ENCODE data around the gene EMC9.

DNA sequence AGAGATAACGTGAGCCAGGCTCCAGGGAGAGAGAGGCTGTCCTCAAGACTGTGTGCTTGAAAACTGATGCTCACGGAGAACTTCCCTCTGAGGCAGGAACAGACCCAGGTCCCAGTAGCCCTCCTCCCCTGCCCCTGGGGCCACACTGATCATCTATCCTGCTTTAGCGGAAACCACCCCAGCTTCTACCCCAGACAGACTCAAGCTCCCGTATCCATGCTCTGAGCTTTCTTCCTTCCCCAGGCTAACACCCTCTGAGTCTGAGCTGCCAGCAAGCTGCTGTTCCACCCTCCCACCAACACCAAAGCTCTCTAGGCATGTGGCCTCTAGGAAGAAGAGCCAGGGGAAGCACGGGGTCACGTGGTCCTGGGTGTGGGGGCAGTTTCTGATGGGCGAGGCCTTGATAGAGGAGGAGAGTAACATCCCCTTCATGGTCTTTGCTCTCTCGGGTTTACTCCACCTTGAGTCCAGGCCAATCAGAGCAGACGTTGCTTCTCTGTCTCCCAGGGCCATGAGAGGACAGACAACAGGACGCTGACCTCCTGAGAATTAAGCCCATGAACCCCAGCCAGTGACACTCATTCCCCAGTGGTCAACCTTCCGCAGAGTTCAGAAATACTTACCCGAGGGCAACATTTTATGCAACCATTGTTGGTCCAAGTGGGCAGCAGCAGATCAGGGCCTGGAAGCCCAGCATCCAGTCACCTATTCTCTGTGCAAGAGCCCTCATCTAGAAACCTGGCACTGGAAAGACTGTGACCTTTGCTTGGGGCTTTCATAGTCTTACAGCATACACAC is 45.9 kb downstream of the EMC9 start:
- TF ChIP-seq POLR2A (IDR thresholded peaks at IDR 0.05) (peak in 1 of 3 donors; percentile 32), CTCF (IDR thresholded peaks at IDR 0.05) (no peak)
